ENCODE measurements around the gene CNIH2. TPM values are rescaled to one million over a fixed set of nuclear protein-coding genes. Genes with fewer than 3 reads are reported as not detected.

The CNIH2 gene
- total RNA-seq, 1 experiment from 2014 or later, result 1.4 TPM

DNA sequence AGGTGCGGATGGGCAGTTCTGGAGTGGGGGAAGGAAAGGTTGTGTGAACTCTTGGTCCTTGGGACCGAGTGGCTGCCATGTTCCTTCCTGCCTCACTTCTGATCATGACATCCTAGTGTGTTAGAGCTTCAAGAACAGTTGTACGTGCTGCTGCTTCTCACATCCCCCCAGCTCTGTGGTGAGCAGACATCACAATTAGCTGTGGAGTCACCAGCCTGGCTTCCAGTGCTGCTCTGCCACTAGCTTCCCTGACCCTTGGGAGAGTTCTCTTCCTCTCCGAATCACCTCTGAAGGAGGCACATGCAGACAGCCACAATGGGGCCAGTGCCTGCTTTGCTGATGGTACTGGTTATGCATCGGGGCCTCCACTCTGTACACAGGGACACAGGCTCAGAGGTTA is 15.8 kb upstream of the CNIH2 start:
- intact Hi-C loops (cut with micrococcal nuclease), result no loop called here
- CTCF ChIA-PET, result interaction anchor here (1.3 to 1.4 kb wide), 3 partner anchors 20 to 40 kb away, joined by 3 to 7 read pairs (median 6); no protein-coding TSS in a partner anchor
- Mint-ChIP-seq H3K4me3 (ENCODE audit: unreplicated experiment) (no peak overlapping the region), H3K27me3 (ENCODE audit: insufficient read depth, unreplicated experiment) (no peaks in the 10 kb centered on the region), H3K36me3 (ENCODE audit: insufficient read depth, unreplicated experiment) (peaks cover 46% of the 10 kb centered on the region), H3K9me3 (ENCODE audit: unreplicated experiment) (no peaks in the 10 kb centered on the region), H3K27ac (ENCODE audit: low read depth, unreplicated experiment) (no peak overlapping the region), H3K4me1 (ENCODE audit: insufficient read depth, unreplicated experiment) (peaks cover 7% of the 10 kb centered on the region)
- no TSS peak for BruUV-seq (replicated peaks)
- no peak for DNase-seq (ENCODE audit: unreplicated experiment)
- no peak for TF ChIP-seq CTCF (IDR thresholded peaks at IDR 0.05; ENCODE audit: unreplicated experiment)
- POLR2A ChIA-PET, result interaction anchor here (1.6 kb wide), 1 partner anchor 19 kb away, joined by 4 read pairs; no protein-coding TSS in a partner anchor

GRCh38 chr11:66262696-66263095 is 15.3 kb upstream of the CNIH2 start:
- peaks cover 49% of the 10 kb centered on the region for H3K36me3 Mint-ChIP-seq (ENCODE audit: insufficient read depth, unreplicated experiment)

DNA sequence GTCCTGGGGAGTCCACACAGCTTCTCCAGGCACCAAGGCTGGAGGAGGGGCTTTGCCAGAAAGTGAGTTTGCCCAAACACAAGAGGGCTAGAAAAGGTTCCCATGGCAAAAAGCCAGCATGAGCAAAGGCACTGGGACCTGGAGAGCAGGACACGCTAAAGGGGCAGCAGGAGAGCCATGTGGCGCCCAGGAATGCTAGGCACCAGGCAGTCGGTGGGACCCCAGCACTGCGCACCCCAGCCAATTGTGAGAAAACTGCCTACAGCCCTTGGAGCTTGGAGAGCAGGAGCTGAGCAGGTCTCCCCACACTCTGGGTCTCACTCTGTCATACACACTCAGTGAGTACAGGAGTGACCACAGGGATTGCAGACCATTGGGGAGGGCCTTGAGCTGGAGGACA is 14.7 kb upstream of the CNIH2 start:
- no peak for TF ChIP-seq CTCF (IDR thresholded peaks at IDR 0.05; ENCODE audit: unreplicated experiment)
- Mint-ChIP-seq H3K36me3 (ENCODE audit: insufficient read depth, unreplicated experiment) (peaks cover 51% of the 10 kb centered on the region), H3K27me3 (ENCODE audit: insufficient read depth, unreplicated experiment) (no peaks in the 10 kb centered on the region), H3K4me3 (ENCODE audit: unreplicated experiment) (no peak overlapping the region), H3K9me3 (ENCODE audit: unreplicated experiment) (no peaks in the 10 kb centered on the region), H3K27ac (ENCODE audit: low read depth, unreplicated experiment) (no peak overlapping the region), H3K4me1 (ENCODE audit: insufficient read depth, unreplicated experiment) (peaks cover 7% of the 10 kb centered on the region)
- BruUV-seq (replicated peaks), result no TSS peak
- intact Hi-C loops (cut with micrococcal nuclease), result no loop called here
- CTCF ChIA-PET, result no interaction called here
- DNase-seq (ENCODE audit: unreplicated experiment), result no peak
- POLR2A ChIA-PET, result interaction anchor here (1.6 kb wide), 1 partner anchor 18 kb away, joined by 4 read pairs; no protein-coding TSS in a partner anchor

More at GRCh38 chr11:66262696-66263095, 15.3 kb upstream of the CNIH2 start:
- ChIA-PET CTCF (interaction anchor here (1.3 to 1.4 kb wide), 3 partner anchors 19 to 41 kb away, joined by 3 to 7 read pairs (median 6); no protein-coding TSS in a partner anchor), POLR2A (interaction anchor here (1.6 kb wide), 1 partner anchor 18 kb away, joined by 4 read pairs; no protein-coding TSS in a partner anchor)
- Mint-ChIP-seq H3K27me3 (ENCODE audit: insufficient read depth, unreplicated experiment) (no peaks in the 10 kb centered on the region), H3K4me1 (ENCODE audit: insufficient read depth, unreplicated experiment) (peaks cover 7% of the 10 kb centered on the region), H3K9me3 (ENCODE audit: unreplicated experiment) (no peaks in the 10 kb centered on the region), H3K4me3 (ENCODE audit: unreplicated experiment) (no peak overlapping the region), H3K27ac (ENCODE audit: low read depth, unreplicated experiment) (no peak overlapping the region)
- intact Hi-C loops (cut with micrococcal nuclease), result no loop called here
- DNase-seq (ENCODE audit: unreplicated experiment), result no peak
- TF ChIP-seq CTCF (IDR thresholded peaks at IDR 0.05; ENCODE audit: unreplicated experiment), result no peak
- no TSS peak for BruUV-seq (replicated peaks)

GRCh38 chr11:66263785-66264184 is 14.2 kb upstream of the CNIH2 start:
- H3K4me1 Mint-ChIP-seq (ENCODE audit: insufficient read depth, unreplicated experiment), result peaks cover 7% of the 10 kb centered on the region
- BruUV-seq (replicated peaks), result no TSS peak
- intact Hi-C loops (cut with micrococcal nuclease), result no loop called here
- TF ChIP-seq CTCF (IDR thresholded peaks at IDR 0.05; ENCODE audit: unreplicated experiment), result no peak
- POLR2A ChIA-PET, result interaction anchor here (0.6 to 1.6 kb wide), 2 partner anchors 17 to 63 kb away, joined by 3 to 4 read pairs; no protein-coding TSS in a partner anchor
- no peak overlapping the region for H3K27ac Mint-ChIP-seq (ENCODE audit: low read depth, unreplicated experiment)
- H3K4me3 Mint-ChIP-seq (ENCODE audit: unreplicated experiment), result no peak overlapping the region
- no peak for DNase-seq (ENCODE audit: unreplicated experiment)
- no peaks in the 10 kb centered on the region for H3K27me3 Mint-ChIP-seq (ENCODE audit: insufficient read depth, unreplicated experiment)
- H3K9me3 Mint-ChIP-seq (ENCODE audit: unreplicated experiment), result no peaks in the 10 kb centered on the region
- peaks cover 51% of the 10 kb centered on the region for H3K36me3 Mint-ChIP-seq (ENCODE audit: insufficient read depth, unreplicated experiment)
- CTCF ChIA-PET, result no interaction called here
